HG03280 (cell line): Measurements from ENCODE around the gene PDZD2.

Experiments used
- ATAC-seq: cut with Tn5 transposase; IDR thresholded peaks from one replicate; pipeline ENCODE4 v1.9.1; 2021; ENCODE audit warnings: mild to moderate bottlenecking, moderate library complexity; ENCODE audit not compliant: unreplicated experiment

The PDZD2 gene

DNA sequence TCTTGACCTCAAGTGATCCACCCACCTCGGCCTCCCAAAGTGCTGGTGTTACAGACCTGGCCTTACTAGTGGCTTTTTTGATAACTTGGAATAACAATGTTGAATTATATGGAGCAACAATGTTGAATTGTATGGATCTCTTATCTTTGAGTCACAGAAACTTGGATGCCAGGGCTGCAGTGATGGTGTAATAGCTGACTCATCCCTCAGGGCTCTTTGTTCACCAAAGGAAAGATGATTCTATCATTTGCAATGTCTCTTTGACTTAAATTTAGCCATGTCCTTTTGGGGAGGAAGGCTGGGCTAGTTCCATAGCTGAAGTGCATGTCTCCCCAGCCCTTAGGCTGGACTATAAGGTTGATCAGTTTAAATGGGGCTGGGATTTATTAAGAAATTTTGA is 172.3 kb downstream of the PDZD2 start:
- no peak for ATAC-seq

DNA sequence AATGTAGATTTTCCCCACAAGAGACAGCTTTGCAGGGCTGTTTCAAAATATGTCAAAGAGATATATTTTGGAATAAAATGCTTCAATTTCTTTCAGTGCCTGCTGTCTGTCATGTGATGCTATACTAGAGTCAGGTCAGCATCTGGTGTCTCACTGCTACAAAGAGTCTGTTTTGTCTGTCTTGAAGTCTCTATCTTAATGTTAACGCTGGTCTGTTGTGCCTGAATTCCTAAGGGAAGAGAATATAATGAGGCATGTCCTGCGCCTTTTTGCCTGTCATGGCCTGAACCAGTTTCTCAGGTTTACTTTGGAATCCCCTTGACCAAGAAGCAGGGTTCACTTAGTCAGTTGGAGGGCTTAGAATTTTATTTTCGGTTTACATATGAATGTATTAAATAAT is 176.4 kb downstream of the PDZD2 start:
- no peak for ATAC-seq

DNA sequence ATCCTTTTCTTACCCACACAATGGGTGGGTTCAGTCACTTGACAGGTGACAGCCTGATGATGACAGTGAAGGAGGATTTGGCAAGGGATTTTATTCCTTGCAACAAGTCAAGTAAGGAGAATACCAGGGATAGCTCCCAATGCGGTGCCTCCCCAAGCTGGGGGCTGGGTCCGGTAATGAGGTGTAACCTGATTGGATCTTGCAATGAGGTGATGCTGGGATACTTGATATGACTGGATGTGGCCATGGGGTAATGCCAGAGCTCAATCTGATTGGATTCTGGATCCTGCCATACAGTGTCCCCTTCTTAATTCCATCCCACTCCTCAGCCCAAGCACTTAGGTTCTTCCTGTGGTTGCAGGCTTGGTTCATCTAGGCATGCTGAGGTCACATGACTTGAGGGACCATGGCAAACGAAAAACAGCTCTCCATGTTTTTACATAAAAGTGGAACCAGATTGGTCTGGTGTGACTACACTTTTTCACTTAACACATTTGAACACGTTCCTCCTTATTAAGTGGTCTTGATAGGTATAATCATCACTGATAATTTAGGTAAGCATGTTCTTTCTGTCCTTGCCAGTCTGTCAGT is 181.1 kb downstream of the PDZD2 start:
- ATAC-seq: no peak

DNA sequence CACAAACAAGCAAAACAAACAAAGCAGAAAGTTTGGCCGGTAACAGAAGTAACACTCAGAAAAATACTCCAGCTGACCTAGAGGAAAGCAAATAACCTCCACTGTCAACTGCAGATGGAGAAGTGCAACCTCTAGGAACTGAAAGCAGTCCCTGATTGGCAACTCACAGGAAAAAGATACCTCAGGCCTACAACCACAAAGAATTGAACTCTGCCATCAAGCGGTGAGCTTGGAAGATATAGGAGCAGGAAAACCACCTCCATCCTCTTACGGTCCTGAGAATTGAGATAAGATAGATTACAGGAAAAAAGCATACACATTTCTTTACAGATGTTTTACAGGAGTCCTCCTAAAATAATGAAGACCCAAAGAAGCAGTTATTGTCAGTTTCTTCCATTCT is 184.5 kb downstream of the PDZD2 start:
- no peak for ATAC-seq

DNA sequence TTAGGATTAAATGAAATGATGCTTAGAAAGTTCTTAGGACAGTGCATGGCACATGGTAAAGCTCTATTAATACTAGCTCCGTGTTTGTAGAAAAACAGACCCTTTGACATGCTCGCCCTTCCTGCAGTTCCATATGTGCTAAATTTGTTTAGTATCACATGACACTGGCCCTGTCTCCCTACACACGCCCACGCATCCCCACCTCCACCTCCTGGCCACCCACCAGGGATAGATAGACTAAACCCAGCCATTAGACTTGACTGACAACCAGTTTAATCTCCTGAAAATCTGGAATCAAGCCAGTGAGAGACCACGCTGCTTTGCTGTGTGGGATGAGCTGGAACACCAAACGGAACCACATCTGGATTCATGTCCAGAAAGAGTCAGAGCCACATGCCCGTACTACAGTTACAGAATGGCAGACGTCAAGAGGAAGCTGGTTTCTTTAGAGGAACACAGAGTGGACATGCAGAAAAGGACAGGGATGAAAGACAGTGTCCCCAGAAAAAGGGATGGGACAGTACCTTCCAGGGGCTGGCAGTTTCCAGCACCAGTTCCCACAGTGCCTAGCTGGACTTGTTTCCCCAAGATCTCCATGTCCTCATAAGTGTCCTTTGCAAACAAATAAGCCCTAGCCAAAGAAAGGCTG is 186.1 kb downstream of the PDZD2 start:
- no peak for ATAC-seq

DNA sequence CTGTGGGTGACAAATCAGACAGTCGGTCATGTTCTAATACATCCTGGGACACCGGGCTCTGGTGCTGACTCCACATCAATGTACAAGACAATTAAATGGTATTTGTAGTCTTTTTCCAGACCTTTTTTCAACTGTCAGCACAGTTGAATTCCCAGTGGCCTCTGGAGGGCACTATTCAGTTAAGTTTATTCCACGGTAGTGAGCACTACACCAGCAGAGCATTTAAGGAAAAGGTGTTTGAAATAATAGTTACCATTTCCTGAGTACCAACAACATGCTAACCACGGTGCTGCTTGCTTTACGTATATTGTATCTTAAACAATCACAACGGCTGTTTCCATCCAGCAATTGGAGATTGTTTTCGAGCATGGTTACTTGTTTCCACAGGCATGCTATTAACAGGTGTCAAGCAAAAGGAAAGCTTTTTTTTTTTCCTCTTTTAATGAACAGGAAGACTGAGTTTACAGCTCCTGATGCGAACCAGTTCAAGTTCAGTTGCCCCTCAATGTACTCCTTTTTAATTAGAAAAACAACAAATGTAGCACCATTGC is 186.7 kb downstream of the PDZD2 start:
- ATAC-seq: no peak

DNA sequence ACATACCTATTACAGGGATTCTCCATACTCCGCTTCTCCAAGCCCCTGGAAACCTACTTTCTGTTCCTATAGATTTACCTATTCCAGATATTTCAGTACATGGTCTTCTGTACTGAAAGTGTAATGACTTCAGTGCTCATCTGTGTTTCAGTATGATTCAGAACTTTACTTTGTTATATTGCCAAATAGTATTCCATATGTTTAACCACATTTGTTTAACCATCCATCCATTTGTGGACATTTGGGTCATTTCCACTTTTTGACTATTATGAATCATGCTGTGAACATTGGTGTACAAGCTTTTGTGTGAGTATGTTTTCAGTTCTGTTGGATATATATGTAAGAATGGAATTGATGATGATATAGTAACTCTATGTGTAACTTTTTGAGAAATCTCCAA is 188.9 kb downstream of the PDZD2 start:
- ATAC-seq: no peak

DNA sequence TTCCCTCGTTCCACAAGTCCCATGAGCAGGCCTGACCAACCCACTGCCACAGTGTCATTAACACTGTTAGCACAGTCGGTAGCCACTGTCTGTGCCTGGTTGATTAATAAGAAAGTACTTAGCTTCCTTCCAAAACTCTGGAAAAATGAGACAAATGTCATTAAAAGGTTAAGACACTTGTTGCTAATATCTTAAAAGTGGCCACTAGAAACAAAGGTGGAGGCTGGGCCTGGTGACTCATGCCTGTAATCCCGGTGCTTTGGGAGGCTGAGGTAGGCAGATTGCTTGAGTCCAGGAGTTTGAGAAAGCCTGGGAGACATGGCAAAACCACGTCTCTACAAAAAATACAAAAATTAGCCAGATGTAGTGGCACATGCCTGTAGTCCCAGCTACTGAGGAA is 194.0 kb downstream of the PDZD2 start:
- no peak for ATAC-seq

DNA sequence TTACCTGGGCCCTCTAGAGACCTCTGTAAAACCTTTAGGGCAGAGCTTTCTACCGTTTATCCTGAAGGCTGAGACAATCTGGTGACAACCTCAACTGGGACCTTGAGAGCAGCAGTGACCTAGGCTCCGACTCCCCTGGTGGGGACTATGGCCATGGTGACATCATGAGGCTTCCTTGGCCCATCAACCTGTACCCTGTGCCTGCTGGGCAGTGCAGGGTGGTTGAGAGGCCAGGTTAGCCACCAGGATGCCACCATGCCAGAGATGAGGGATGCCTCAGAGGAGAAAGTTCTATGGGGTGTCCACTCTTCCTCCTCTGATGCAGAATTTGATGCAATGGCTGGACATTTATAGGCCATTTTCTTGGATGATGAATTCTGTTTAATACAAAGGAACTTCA is 194.8 kb downstream of the PDZD2 start:
- ATAC-seq: no peak

DNA sequence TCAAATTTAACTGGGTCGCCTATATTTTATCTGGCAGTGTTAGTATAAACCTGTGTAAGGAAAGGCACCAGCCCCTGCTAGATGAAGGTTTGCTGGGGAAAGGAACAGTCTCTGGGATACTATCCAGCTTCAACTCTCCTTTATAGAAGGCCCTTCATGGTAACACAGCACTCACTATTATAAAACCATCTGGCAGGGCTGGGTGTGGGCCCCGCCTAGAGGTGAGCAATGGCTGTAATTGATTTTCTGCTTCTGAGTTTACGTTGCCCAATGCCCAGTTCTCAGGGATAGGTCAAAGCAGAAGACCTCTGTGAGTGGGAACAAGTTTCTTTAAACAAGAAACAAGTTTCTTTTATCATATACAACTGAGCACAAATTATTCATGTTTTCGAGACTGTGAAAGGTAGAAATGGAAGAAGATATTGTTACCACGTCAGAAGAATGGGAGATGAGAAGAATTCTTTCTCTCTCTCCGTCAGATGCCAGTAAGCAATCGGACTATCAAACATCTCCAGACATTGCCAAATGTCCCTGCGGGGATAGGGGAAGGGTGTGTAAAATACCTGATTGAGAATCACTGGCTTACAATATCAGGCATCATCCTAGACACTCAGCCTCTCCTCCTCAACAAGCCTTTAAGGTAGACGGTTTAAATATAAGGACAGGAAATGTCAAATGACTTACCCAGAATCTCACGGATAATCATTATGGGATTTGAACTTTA is 205.9 kb downstream of the PDZD2 start:
- no peak for ATAC-seq

DNA sequence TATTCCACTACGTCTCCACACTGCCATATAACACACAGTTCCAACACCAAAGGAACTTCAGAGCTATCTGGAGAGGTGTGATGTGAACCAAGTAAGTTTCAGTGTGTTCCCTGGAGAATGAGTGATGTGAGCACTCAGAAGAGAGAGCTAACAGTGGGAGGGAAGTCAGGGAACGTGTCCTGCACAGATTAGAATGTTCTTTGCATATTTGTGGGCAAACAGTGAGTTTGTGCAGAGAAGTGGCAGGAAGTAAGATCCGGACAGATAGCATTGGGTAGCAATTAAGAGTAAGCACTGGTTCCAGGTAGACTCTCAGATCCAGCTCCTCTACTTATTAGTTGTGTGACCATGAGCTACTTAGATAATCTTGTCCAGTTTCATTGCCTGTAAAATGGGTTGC is 206.4 kb downstream of the PDZD2 start:
- ATAC-seq: no peak

DNA sequence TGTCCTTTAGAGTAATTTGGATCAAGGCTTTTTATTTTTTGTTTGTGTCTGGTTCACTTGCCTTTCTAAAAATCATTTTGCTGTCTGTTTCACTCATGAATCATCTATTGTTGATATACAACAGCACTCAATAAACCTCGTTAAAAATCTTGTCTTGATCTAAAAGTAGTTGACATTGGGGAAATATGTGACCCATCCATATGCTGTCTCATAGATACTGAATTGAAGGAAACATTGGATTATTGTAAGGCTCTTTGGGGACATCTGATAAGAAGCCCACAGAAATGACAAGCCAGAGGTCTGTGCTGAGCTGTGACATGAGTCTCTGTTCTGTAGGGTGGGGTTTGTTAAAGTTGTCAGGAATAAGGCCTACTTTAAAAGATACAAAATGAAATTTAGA is 208.0 kb downstream of the PDZD2 start:
- ATAC-seq: no peak

DNA sequence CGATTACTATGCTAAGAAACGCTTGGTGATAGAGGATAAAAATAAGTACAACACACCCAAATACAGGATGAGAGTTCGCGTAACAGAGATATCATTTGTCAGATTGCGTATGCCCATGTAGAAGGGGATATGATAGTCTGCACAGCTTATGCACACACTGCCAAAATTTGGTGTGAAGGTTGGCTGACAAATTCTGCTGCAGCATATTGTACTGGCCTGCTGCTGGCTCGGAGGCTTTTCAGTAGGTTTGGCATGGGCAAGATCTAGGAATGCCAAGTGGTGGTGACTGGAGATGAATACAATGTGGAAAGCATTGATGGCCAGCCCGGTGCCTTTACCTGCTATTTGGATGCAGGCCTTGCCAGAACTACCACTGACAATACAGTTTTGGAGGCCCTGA is 208.4 kb downstream of the PDZD2 start:
- ATAC-seq: no peak

DNA sequence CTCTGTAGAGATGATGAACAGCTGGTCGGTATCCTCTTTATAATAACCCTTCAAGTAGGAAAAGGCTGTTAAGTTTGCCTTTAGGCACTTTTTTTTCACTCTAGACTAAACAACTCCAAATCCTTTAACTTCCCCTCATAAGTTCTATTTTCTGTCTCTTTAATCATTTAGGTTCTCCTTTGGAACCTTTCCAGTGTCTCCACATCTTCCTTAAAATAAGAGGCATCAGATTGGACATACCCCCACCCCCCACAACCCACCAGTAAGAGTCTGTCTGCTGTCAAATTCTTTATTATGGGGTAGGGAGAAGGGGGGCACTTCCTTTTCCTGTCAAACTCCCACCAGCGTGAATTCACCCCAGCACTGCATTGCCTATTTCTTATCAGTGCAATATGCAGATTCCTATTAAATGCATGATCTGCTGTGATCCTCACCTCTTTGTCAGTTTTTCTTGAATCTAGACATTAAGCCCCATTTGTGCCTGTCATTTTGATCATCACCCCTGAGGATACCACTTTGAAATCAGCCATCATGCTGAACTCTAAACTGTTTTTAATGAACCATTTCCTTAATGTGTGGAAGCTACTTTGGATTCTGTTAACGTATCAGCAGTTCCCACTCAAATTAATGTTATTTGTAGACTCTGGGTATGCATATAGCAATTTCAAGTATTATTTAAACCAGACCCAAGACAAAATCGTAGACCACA is 212.2 kb downstream of the PDZD2 start:
- ATAC-seq: no peak

DNA sequence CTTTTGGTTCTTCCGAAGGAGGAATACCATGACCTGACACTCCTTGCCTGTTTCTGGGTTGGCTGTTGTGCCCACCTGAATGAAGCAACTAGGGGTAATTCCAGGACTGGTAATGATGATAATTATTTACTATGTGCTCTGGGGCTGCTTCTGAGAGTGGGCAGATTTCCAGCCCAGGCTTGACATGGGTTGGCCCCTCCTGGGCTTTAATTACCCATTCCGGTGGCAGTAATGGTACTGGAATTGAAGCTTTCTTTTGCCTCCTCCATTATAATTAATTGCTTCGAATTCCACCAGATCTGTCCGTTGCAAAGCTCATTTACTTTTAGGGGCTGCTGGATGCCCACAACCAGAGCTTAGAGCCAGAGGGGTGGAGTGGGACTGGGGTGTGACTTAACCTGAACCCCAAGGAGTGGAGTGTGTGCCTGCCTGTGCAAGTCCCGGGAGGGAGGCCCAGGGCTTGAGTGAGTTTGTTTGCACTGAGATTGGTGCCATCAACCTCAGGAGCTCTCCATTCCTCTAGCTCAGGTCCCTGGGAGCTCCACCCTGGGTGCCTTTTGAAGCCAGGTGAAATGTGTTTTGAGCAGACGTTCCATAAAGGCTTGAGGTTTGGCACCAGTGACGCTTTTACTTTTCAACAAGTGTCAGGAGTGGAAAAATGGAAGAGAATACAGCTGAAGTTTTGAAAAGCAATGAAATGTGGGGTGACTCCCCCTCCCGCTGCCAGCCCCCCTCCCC is 214.6 kb downstream of the PDZD2 start:
- ATAC-seq: no peak

DNA sequence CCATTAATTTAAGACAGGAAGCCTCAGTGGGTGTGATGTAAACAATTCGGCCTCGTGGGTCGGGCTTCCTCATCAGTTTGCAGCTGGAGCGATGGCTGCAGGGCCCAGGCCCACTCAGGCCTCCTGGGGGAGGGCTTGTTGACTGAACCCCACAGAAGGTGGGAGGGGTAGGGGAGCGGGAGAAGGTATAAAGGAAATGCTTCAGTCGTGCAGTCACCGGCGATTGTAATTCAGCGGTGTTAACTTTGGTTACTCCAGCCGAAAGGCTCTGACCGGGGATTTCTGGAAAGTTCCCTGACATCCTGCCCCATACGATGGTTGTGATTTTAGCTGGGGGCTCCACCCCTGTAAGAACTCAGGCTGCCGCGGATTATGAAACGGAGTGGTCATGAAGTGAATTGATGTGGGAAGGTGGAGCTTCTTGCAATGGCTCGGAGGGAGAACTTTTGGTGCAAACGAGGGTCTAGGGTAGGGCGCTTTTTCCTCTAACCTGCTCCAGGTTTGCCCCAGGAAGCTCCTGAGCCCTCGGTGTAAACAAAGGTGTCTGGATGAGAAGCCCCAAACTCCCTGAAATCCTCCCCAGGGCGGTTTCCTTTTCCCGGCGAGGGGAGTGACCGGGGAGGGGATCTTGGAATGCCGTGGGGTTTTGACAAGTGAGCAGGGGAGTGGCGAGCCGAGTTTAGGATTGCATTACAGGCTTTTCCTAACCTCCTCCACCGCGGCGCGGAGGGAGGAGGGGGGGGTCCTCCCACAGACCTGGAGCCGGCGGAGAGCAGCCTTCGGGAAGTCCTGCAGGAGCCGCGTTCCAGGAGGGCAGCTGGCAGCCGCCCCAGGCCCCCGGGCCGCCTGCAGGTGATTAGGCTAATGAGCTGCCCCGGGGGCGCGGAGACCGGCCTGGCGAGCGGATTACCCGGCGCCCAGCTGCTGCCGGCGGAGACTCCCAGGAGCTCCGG is 215.5 kb downstream of the PDZD2 start:
- no peak for ATAC-seq

DNA sequence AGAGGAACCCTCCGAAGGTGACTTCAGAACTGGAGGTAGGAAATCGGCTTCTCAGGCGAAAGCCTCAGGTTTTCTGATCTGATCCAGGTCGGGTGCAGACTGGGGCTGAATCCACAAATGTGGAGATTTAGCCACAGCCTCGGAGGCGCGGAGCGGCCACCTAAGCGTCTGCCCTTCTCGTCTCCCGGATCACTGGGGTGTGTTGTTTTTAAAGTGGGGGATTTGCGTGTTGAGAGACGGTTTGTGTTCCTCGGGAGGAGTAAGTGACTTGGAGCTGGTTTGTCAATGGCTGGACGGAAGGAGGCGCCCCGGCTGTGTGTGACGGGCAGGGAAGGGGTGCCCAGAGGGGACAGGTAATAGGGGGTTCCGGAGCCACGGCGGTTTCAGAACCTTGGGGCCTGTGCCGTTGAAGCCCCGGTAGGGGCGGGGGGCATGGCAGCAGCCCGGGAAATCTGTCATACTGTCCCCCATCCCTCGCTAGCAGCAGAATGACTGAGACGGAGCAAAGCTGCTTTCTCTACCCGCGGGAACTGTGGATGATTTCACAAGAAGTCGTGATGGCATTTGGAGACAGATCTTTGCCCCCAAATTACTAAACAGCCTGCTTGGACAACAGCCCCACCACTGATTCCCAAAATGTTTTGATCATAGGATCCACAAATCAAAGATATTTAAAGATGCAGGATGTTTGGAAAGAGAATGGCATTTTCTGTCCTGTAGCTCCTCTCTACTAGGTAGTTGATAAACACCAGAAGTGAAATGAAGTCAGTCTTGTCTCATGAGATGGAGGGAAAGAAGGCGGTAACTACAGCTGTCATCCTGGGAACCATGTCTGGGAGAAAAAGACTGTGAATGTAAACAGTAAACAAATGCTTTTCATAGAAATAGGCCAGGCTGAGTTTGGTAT is 216.5 kb downstream of the PDZD2 start:
- ATAC-seq: no peak

DNA sequence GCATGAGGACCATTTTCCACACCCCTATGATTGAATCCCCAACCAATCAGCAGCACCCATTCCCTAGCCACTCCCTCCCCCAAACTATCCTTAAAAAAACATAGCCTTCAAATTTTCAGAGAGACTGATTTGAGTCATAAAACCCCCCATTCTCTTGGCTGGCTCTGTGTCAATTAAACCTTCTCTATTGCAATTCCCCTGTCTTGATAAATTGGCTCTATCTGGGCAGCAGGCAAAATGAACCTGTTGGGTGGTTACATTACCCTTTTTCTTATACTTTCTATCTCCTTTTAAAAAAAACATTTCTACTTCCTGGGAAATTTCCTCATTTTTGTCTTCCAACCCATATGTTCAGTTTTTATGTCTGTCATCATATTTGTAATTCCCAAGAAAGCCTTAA is 220.2 kb downstream of the PDZD2 start:
- no peak for ATAC-seq

DNA sequence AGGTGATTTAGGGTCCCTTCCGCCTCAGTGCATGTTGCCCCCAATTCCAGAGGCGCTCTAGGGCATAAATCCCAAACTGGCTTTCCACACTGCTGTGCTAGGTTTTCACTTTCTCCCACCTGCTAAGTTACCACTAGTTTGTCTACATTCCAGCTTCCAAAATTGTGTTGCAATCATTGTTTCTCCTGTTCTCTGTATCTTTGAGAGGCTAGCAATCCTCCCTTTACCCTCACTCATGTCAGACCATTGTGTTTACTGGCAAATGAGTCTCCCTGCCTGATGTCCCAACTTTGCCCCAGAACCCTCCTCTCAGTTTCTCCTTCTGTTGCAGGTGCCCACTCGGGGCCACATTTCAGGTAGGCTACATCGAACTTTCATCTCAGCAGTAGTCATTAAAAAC is 221.3 kb downstream of the PDZD2 start:
- no peak for ATAC-seq
